Measurements from ENCODE around the gene LHFPL3.

GRCh38 chr7:104386943-104387342, 58.5 kb downstream of the LHFPL3 start:
- TF ChIP-seq POLR2A (IDR thresholded peaks at IDR 0.05): no peak
- TF ChIP-seq, protein P1, sequence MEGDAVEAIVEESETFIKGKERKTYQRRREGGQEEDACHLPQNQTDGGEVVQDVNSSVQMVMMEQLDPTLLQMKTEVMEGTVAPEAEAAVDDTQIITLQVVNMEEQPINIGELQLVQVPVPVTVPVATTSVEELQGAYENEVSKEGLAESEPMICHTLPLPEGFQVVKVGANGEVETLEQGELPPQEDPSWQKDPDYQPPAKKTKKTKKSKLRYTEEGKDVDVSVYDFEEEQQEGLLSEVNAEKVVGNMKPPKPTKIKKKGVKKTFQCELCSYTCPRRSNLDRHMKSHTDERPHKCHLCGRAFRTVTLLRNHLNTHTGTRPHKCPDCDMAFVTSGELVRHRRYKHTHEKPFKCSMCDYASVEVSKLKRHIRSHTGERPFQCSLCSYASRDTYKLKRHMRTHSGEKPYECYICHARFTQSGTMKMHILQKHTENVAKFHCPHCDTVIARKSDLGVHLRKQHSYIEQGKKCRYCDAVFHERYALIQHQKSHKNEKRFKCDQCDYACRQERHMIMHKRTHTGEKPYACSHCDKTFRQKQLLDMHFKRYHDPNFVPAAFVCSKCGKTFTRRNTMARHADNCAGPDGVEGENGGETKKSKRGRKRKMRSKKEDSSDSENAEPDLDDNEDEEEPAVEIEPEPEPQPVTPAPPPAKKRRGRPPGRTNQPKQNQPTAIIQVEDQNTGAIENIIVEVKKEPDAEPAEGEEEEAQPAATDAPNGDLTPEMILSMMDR (IDR thresholded peaks at IDR 0.05): no peak
